ENCODE measurements around the gene RIMS4. TPM values are rescaled to one million over a fixed set of nuclear protein-coding genes. Genes with fewer than 3 reads are reported as not detected.

RIMS4 gene
- total RNA-seq, 1 experiment from 2014 or later, result 16.3 TPM

DNA sequence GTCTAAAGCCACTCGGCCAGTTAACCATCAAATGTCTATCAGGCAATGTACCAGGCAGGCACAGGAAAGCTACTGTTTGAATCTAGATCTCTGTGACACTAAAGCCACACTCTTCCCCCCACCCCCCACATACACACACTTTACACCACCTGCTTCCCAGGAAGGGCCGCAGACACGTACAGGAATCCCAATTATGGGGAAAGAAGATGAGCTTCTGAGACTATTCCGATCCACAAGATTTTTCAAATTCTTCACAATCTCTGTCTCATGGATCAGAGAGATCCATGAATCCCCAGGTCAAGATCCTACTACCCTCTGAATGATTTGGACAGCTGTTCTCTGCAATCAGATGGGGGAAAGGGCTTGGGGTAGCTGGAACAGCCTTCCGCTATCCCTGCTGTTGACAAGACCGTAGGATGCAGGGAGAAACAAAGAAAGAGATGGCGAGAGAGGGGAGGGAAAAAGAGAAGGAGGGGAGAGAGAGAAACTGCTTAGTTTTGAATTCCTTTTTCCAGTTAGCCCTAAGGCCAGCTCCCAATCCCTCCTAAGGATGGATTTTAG, 25.4 kb upstream of the RIMS4 start:
- H3K4me1 Mint-ChIP-seq, result peaks cover 6 to 14% of the 10 kb centered on the region in 2 experiments; a peak in 2 of 4 replicates
- H3K36me3 Mint-ChIP-seq (ENCODE audit: insufficient read depth in 1 of 3, low read depth in 3 of 3), result peaks cover 0 to 7% (median 4%) of the 10 kb centered on the region in 3 experiments; a peak in 6 of 7 replicates
- H3K27ac Mint-ChIP-seq, result no peak overlapping the region

More for the DNA sequence above, 25.4 kb upstream of the RIMS4 start:
- Histone ChIP-seq H3K18ac (ENCODE audit: insufficient read length, low read depth, low read length) (no peak overlapping the region), H3K23me2 (ENCODE audit: insufficient read length, low read depth, low read length, poor library complexity, severe bottlenecking) (no peaks in the 10 kb centered on the region), H2BK15ac (ENCODE audit: low read depth, low read length) (no peak overlapping the region), H2AK5ac (ENCODE audit: insufficient read length, low read length) (no peak overlapping the region), H3K79me2 (ENCODE audit: insufficient read depth, low read length) (no peaks in the 10 kb centered on the region), H3K14ac (ENCODE audit: insufficient read depth, low read length) (no peak overlapping the region), H3K4me1 (ENCODE audit: insufficient read depth, low read length) (peaks cover 7% of the 10 kb centered on the region; the same call in 1 of the 2 replicates), H2BK120ac (ENCODE audit: low read depth, low read length, poor library complexity, severe bottlenecking) (no peak overlapping the region), H3T11ph (ENCODE audit: low read length) (no peak overlapping the region), H3K4me2 (ENCODE audit: insufficient read depth, insufficient read length, low read length) (no peak overlapping the region), H3K4ac (ENCODE audit: low read depth, low read length) (no peak overlapping the region), H2AFZ (ENCODE audit: low read length) (no peak overlapping the region), H3K9me3 (ENCODE audit: control insufficient read depth, low read depth, low read length) (no peaks in the 10 kb centered on the region), H4K5ac (ENCODE audit: insufficient read length, low read depth, low read length) (no peak overlapping the region), H2BK20ac (ENCODE audit: low read depth, low read length, poor library complexity, severe bottlenecking) (no peak overlapping the region), H3K79me1 (ENCODE audit: insufficient read depth, low read depth, low read length, poor library complexity, severe bottlenecking) (no peaks in the 10 kb centered on the region), H4K91ac (ENCODE audit: insufficient read length, low read depth, low read length) (no peak overlapping the region), H3K27ac (ENCODE audit: insufficient read length, low read depth, low read length) (no peak overlapping the region), H2BK12ac (ENCODE audit: insufficient read length, low read depth, low read length) (no peak overlapping the region), H3K56ac (ENCODE audit: insufficient read length, low read depth, low read length) (no peak overlapping the region), H4K8ac (replicated peaks; ENCODE audit: insufficient read length, low read depth, low read length) (no peak overlapping the region), H4K20me1 (ENCODE audit: control insufficient read depth, insufficient read depth, insufficient read length) (no peaks in the 10 kb centered on the region), H3K23ac (ENCODE audit: insufficient read length, low read depth, low read length) (no peak overlapping the region), H2BK5ac (ENCODE audit: insufficient read length, low read length) (no peak overlapping the region), H3K27me3 (ENCODE audit: insufficient read depth, low read length) (no peaks in the 10 kb centered on the region), H3K9ac (ENCODE audit: extremely low read depth, insufficient read length, low read length) (no peak overlapping the region)
- no CpG with 5 or more reads among the region's 7 CpGs for WGBS (ENCODE audit: extremely low coverage, insufficient read length, low lambda C conversion rate)
- Mint-ChIP-seq H3K4me3 (no peak overlapping the region), H3K9me3 (peaks cover 6 to 9% of the 10 kb centered on the region in 2 experiments), H3K27me3 (ENCODE audit: low read depth) (peaks cover 13% of the 10 kb centered on the region)
- DNase-seq, result no peak
- TF ChIP-seq CTCF (conservative IDR thresholded peaks at IDR 0.05), result no peak

All from H9 (cell line).